ENCODE data around the gene CHD5. TPM values are rescaled to one million over a fixed set of nuclear protein-coding genes. Genes with fewer than 3 reads are reported as not detected.
"Not testable (repeated sequence)": the region's sequence is repeated elsewhere in the genome, so short reads cannot be mapped to it uniquely, and the experiment has no call there.

Gene CHD5
- total RNA-seq, 1 donor from 2014 or later: 4.5 TPM

GRCh38 chr1:6088956-6089355, 91.2 kb downstream of the CHD5 start:
- intact Hi-C loops (cut with micrococcal nuclease): no loop called here

GRCh38 chr1:6087958-6088357, 92.2 kb downstream of the CHD5 start:
- intact Hi-C loops (cut with micrococcal nuclease): no loop called here

GRCh38 chr1:6087377-6087772, 92.7 kb downstream of the CHD5 start:
- intact Hi-C loops (cut with micrococcal nuclease): no loop called here

- intact Hi-C loops (cut with micrococcal nuclease): no loop called here
Observed at GRCh38 chr1:6086762-6087376, 93.3 kb downstream of the CHD5 start.

- intact Hi-C loops (cut with micrococcal nuclease): no loop called here
Observed at GRCh38 chr1:6086358-6086757, 93.8 kb downstream of the CHD5 start.

- intact Hi-C loops (cut with micrococcal nuclease): no loop called here
Observed at GRCh38 chr1:6085666-6086065, 94.5 kb downstream of the CHD5 start.

- intact Hi-C loops (cut with micrococcal nuclease): no loop called here
Observed at GRCh38 chr1:6084781-6085495, 95.2 kb downstream of the CHD5 start.

GRCh38 chr1:6083801-6084446, 96.2 kb downstream of the CHD5 start:
- intact Hi-C loops (cut with micrococcal nuclease): no loop called here

GRCh38 chr1:6083385-6083784, 96.7 kb downstream of the CHD5 start:
- intact Hi-C loops (cut with micrococcal nuclease): no loop called here

GRCh38 chr1:6082430-6082971, 97.6 kb downstream of the CHD5 start:
- intact Hi-C loops (cut with micrococcal nuclease): no loop called here

- intact Hi-C loops (cut with micrococcal nuclease): no loop called here
Observed at GRCh38 chr1:6081901-6082300, 98.2 kb downstream of the CHD5 start.

GRCh38 chr1:6080469-6080868, 99.7 kb downstream of the CHD5 start:
- intact Hi-C loops (cut with micrococcal nuclease): no loop called here

- intact Hi-C loops (cut with micrococcal nuclease): no loop called here
Observed at GRCh38 chr1:6077919-6078318, 102.2 kb downstream of the CHD5 start.

GRCh38 chr1:6077506-6077905, 102.6 kb downstream of the CHD5 start:
- intact Hi-C loops (cut with micrococcal nuclease): no loop called here

GRCh38 chr1:6077061-6077460, 103.1 kb downstream of the CHD5 start:
- intact Hi-C loops (cut with micrococcal nuclease): not testable (repeated sequence)

- intact Hi-C loops (cut with micrococcal nuclease): no loop called here
Observed at GRCh38 chr1:6075748-6076147, 104.4 kb downstream of the CHD5 start.

GRCh38 chr1:6074192-6074901, 105.8 kb downstream of the CHD5 start:
- intact Hi-C loops (cut with micrococcal nuclease): no loop called here

- intact Hi-C loops (cut with micrococcal nuclease): no loop called here
Observed at GRCh38 chr1:6073480-6074053, 106.6 kb downstream of the CHD5 start.

- intact Hi-C loops (cut with micrococcal nuclease): no loop called here
Observed at GRCh38 chr1:6072774-6073479, 107.2 kb downstream of the CHD5 start.

- intact Hi-C loops (cut with micrococcal nuclease): no loop called here
Observed at GRCh38 chr1:6071219-6071618, 108.9 kb downstream of the CHD5 start.
